ENCODE results near the gene ZNRF3. TPM values are rescaled to one million over a fixed set of nuclear protein-coding genes. Genes with fewer than 3 reads are reported as not detected.

Gene ZNRF3
- total RNA-seq, 1 experiment from 2014 or later, result 23.7 TPM

- BruUV-seq (replicated peaks), result no TSS peak
- DNase-seq, result peak; percentile 40
- Mint-ChIP-seq H3K27ac (ENCODE audit: unreplicated experiment) (peak overlapping the region; percentile 30), H3K9me3 (ENCODE audit: low read depth, unreplicated experiment) (no peaks in the 10 kb centered on the region), H3K4me1 (ENCODE audit: low read depth, unreplicated experiment) (peaks cover 74% of the 10 kb centered on the region), H3K27me3 (ENCODE audit: unreplicated experiment) (no peaks in the 10 kb centered on the region), H3K36me3 (ENCODE audit: insufficient read depth, unreplicated experiment) (no peaks in the 10 kb centered on the region), H3K4me3 (ENCODE audit: low read depth, unreplicated experiment) (no peak overlapping the region)
- CTCF ChIA-PET, result interaction anchor here (0.7 to 1.5 kb wide), 5 partner anchors 9 to 131 kb away, joined by 3 to 6 read pairs (median 4); partner anchors contain the start of gene ZNRF3
- no peak for TF ChIP-seq CTCF (IDR thresholded peaks at IDR 0.05; ENCODE audit: unreplicated experiment)
- intact Hi-C loops (cut with micrococcal nuclease; ENCODE audit: unreplicated experiment), result no loop called here
Measured at GRCh38 chr22:28909375-28909774, 26.0 kb downstream of the ZNRF3 start.

- no TSS peak for BruUV-seq (replicated peaks)
- CTCF ChIA-PET, result no interaction called here
Measured at GRCh38 chr22:28910569-28911303, 27.4 kb downstream of the ZNRF3 start.

GRCh38 chr22:28911304-28911690 is 27.9 kb downstream of the ZNRF3 start:
- BruUV-seq (replicated peaks), result no TSS peak
- Mint-ChIP-seq H3K27me3 (ENCODE audit: unreplicated experiment) (no peaks in the 10 kb centered on the region), H3K4me1 (ENCODE audit: low read depth, unreplicated experiment) (peaks cover 64% of the 10 kb centered on the region), H3K4me3 (ENCODE audit: low read depth, unreplicated experiment) (no peak overlapping the region), H3K27ac (ENCODE audit: unreplicated experiment) (no peak overlapping the region), H3K36me3 (ENCODE audit: insufficient read depth, unreplicated experiment) (no peaks in the 10 kb centered on the region), H3K9me3 (ENCODE audit: low read depth, unreplicated experiment) (no peaks in the 10 kb centered on the region)
- CTCF ChIA-PET, result no interaction called here
- intact Hi-C loops (cut with micrococcal nuclease; ENCODE audit: unreplicated experiment), result no loop called here
- no peak for TF ChIP-seq CTCF (IDR thresholded peaks at IDR 0.05; ENCODE audit: unreplicated experiment)
- DNase-seq, result no peak

More at GRCh38 chr22:28910569-28911303, 27.4 kb downstream of the ZNRF3 start:
- no peak for TF ChIP-seq CTCF (IDR thresholded peaks at IDR 0.05; ENCODE audit: unreplicated experiment)
- H3K9me3 Mint-ChIP-seq (ENCODE audit: low read depth, unreplicated experiment), result no peaks in the 10 kb centered on the region
- H3K27ac Mint-ChIP-seq (ENCODE audit: unreplicated experiment), result no peak overlapping the region
- intact Hi-C loops (cut with micrococcal nuclease; ENCODE audit: unreplicated experiment), result no loop called here
- no peak overlapping the region for H3K4me3 Mint-ChIP-seq (ENCODE audit: low read depth, unreplicated experiment)
- H3K27me3 Mint-ChIP-seq (ENCODE audit: unreplicated experiment), result no peaks in the 10 kb centered on the region
- no peaks in the 10 kb centered on the region for H3K36me3 Mint-ChIP-seq (ENCODE audit: insufficient read depth, unreplicated experiment)
- peaks cover 64% of the 10 kb centered on the region for H3K4me1 Mint-ChIP-seq (ENCODE audit: low read depth, unreplicated experiment)
- no peak for DNase-seq

GRCh38 chr22:28911777-28912669 is 28.7 kb downstream of the ZNRF3 start:
- H3K27me3 Mint-ChIP-seq (ENCODE audit: unreplicated experiment), result no peaks in the 10 kb centered on the region
- DNase-seq, result no peak
- no TSS peak for BruUV-seq (replicated peaks)
- H3K4me1 Mint-ChIP-seq (ENCODE audit: low read depth, unreplicated experiment), result peaks cover 62% of the 10 kb centered on the region
- H3K4me3 Mint-ChIP-seq (ENCODE audit: low read depth, unreplicated experiment), result no peak overlapping the region
- intact Hi-C loops (cut with micrococcal nuclease; ENCODE audit: unreplicated experiment), result no loop called here
- H3K36me3 Mint-ChIP-seq (ENCODE audit: insufficient read depth, unreplicated experiment), result no peaks in the 10 kb centered on the region
- CTCF ChIA-PET, result interaction anchor here (0.7 to 0.9 kb wide), 3 partner anchors 9 to 16 kb away, joined by 3 to 5 read pairs (median 3); no protein-coding TSS in a partner anchor
- no peak overlapping the region for H3K27ac Mint-ChIP-seq (ENCODE audit: unreplicated experiment)
- no peak for TF ChIP-seq CTCF (IDR thresholded peaks at IDR 0.05; ENCODE audit: unreplicated experiment)
- H3K9me3 Mint-ChIP-seq (ENCODE audit: low read depth, unreplicated experiment), result no peaks in the 10 kb centered on the region

Data from Calu3 (cell line).